Naive thymus-derived CD4-positive, alpha-beta T cell (primary cell): ENCODE results near the gene RBM33. TPM values are rescaled to one million over a fixed set of nuclear protein-coding genes. Genes with fewer than 3 reads are reported as not detected.
"Not testable (repeated sequence)": the region's sequence is repeated elsewhere in the genome, so short reads cannot be mapped to it uniquely, and the experiment has no call there.

Experiments
- ATAC-seq: fragments of 150-1000 bp; cut with Tn5 transposase; 2 replicates; pipeline ENCODE4 v1.10.0; 2021; ENCODE audit warnings: mild to moderate bottlenecking, moderate library complexity
- CTCF ChIA-PET: fragments of 350-600 bp; sonication (Branson Sonifier 250); formaldehyde crosslinking; loops from one replicate; lab custom pipeline; 2021; ENCODE audit warnings: antibody characterized with exemption; lab: Charles Lee
- POLR2A ChIA-PET: fragments of 350-600 bp; sonication (Branson Sonifier 250); formaldehyde crosslinking; loops from one replicate; lab custom pipeline; 2021; ENCODE audit warnings: antibody characterized with exemption, inconsistent platforms; lab: Charles Lee
- DNase-seq, 9 donors: peaks; one replicate each; pipeline versions ENCODE4 v3.0.0 to v3.0.0-alpha.2; 2020 to 2022; ENCODE audit warnings: mixed read lengths in 1 of 9
- H3K27ac ChIP-seq: one replicate; pipeline ENCODE4 v1.7.0; 2013; ENCODE audit warnings: mild to moderate bottlenecking, low read depth, low read length, moderate library complexity
- H3K27me3 ChIP-seq, 2 donors: one replicate each; pipeline ENCODE4 v1.7.0; 2013; ENCODE audit warnings: low read length in 2 of 2, mild to moderate bottlenecking in 2 of 2, moderate library complexity in 2 of 2; ENCODE audit not compliant: control insufficient read depth in 2 of 2, insufficient read depth in 2 of 2
- H3K36me3 ChIP-seq, 3 experiments: 1 replicate in 2 of 3; 2 replicates in 1 of 3; pipeline ENCODE4 v1.7.0; 2013; ENCODE audit warnings: low read length in 3 of 3, mild to moderate bottlenecking in 3 of 3, moderate library complexity in 1 of 3; ENCODE audit not compliant: insufficient read depth in 3 of 3, control insufficient read depth in 2 of 3
- H3K4me1 ChIP-seq, 2 donors: one replicate each; pipeline ENCODE4 v1.7.0; 2013; ENCODE audit warnings: low read length in 2 of 2, mild to moderate bottlenecking in 2 of 2, moderate library complexity in 1 of 2; ENCODE audit not compliant: control insufficient read depth in 2 of 2, insufficient read depth in 2 of 2
- H3K4me3 ChIP-seq: 2 replicates; pipeline ENCODE4 v1.7.0; 2013; ENCODE audit warnings: mild to moderate bottlenecking, low read length
- H3K9me3 ChIP-seq, 3 experiments: 1 replicate in 2 of 3; 2 replicates in 1 of 3; pipeline ENCODE4 v1.7.0; 2013; ENCODE audit warnings: low read length in 3 of 3; ENCODE audit not compliant: control insufficient read depth in 2 of 3
- H3K27ac Mint-ChIP-seq, 9 donors: one replicate each; pipeline ENCODE4 v1.8.0; 2020 to 2022; ENCODE audit warnings: mixed read lengths in 9 of 9, mild to moderate bottlenecking in 8 of 9, moderate library complexity in 5 of 9, inconsistent platforms in 2 of 9
- H3K27me3 Mint-ChIP-seq, 5 donors: one replicate each; pipeline ENCODE4 v1.8.0; 2021 to 2022; ENCODE audit warnings: mixed read lengths in 5 of 5, mild to moderate bottlenecking in 1 of 5
- H3K36me3 Mint-ChIP-seq, 5 donors: one replicate each; pipeline ENCODE4 v1.8.0; 2020 to 2022; ENCODE audit warnings: mixed read lengths in 5 of 5, mild to moderate bottlenecking in 3 of 5, inconsistent platforms in 1 of 5
- H3K4me1 Mint-ChIP-seq, 7 donors: one replicate each; pipeline ENCODE4 v1.8.0; 2020 to 2022; ENCODE audit warnings: mixed read lengths in 7 of 7, mild to moderate bottlenecking in 3 of 7, inconsistent platforms in 1 of 7
- H3K4me3 Mint-ChIP-seq, 10 donors: one replicate each; pipeline ENCODE4 v1.8.0; 2020 to 2022; ENCODE audit warnings: mild to moderate bottlenecking in 10 of 10, mixed read lengths in 10 of 10, moderate library complexity in 6 of 10, inconsistent platforms in 2 of 10
- H3K9me3 Mint-ChIP-seq, 11 donors: one replicate each; pipeline ENCODE4 v1.8.0; 2020 to 2022; ENCODE audit warnings: mixed read lengths in 11 of 11, mild to moderate bottlenecking in 4 of 11, inconsistent platforms in 1 of 11, moderate library complexity in 1 of 11
- intact Hi-C, 2 donors: fragments of 100-400 bp; cut with micrococcal nuclease; formaldehyde crosslinking; loops; one replicate each; pipeline ENCODE4 v1.15.1; 2023
- polyA plus RNA-seq, 2 donors: library from polyadenylated mRNA; unstranded; fragments of 300-500 nt; fragmentation: Illumina TruSeq; gene quantifications; one replicate each; pipeline ENCODE4 v1.2.3, GENCODE V29; 2021
- total RNA-seq, 6 experiments: library from RNA in 5 of 6; stranded (reverse) in 5 of 6; gene quantifications; 1 replicate in 5 of 6; 2 replicates in 1 of 6; pipeline ENCODE4 v1.2.3 and lab custom pipeline; 2021 to 2026

Gene RBM33
- total and polyA plus RNA-seq, 7 experiments from 2014 or later: 43.7 to 177 (median 143) TPM

DNA sequence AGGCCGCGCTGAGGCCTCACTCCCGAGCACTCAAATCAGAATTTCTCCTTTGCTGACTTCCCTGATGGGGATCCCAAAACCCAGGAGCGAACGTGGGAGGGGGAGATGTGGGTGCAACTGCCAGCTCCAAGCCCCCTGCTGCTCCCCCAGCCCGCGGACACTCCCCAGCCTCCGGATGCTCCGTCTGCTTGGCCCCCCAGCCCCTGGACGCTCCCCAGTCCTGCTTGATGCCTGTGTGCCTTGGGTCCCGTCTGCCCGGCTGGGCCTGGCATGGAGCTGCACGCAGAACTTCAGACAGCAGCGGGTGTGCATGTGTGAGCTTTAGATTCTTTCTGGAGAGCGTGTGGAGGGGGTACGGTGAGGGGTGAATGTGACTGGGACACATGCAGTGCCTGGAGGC is 172.5 kb downstream of the RBM33 start:
- POLR2A ChIA-PET: no interaction called here

DNA sequence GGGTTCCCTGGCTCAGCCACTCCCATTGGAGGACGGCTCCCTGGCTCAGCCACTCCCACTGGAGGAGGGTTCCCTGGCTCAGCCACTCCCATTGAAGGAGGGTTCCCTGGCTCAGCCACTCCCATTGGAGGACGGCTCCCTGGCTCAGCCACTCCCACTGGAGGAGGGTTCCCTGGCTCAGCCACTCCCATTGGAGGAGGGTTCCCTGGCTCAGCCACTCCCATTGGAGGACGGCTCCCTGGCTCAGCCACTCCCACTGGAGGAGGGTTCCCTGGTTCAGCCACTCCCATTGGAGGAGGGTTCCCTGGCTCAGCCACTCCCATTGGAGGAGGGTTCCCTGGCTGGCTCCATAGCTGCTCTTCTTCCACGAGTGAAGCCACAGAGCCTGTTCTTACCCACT is 173.1 kb downstream of the RBM33 start:
- intact Hi-C loops, H3K36me3 Mint-ChIP-seq, H3K27me3 ChIP-seq, H3K9me3 ChIP-seq, H3K9me3 Mint-ChIP-seq, H3K27ac Mint-ChIP-seq, H3K4me3 Mint-ChIP-seq, POLR2A ChIA-PET, DNase-seq, H3K4me1 ChIP-seq, H3K4me3 ChIP-seq, ATAC-seq, H3K4me1 Mint-ChIP-seq, H3K27ac ChIP-seq, H3K36me3 ChIP-seq: not testable (repeated sequence)
- H3K27me3 Mint-ChIP-seq: peaks cover 24 to 38% (median 29%) of the 10 kb centered on the region in 5 donors
- CTCF ChIA-PET: interaction anchor here (1.3 kb wide), 1 partner anchor 22 kb away, joined by 3 read pairs; no protein-coding TSS in a partner anchor

More for the DNA sequence above, 172.5 kb downstream of the RBM33 start:
- CTCF ChIA-PET: interaction anchor here (1.3 kb wide), 1 partner anchor 23 kb away, joined by 3 read pairs; no protein-coding TSS in a partner anchor
- Mint-ChIP-seq H3K4me1 (peaks cover 8 to 11% (median 9%) of the 10 kb centered on the region in 7 donors), H3K4me3 (no peak overlapping the region), H3K27ac (no peak overlapping the region), H3K9me3 (peaks cover 0 to 1% (median 0%) of the 10 kb centered on the region in 11 donors), H3K27me3 (peaks cover 24 to 38% (median 34%) of the 10 kb centered on the region in 5 donors), H3K36me3 (peaks cover 0 to 2% (median 0%) of the 10 kb centered on the region in 5 donors)
- DNase-seq: no peak
- intact Hi-C loops: no loop called here
- Histone ChIP-seq H3K27ac (no peak overlapping the region), H3K9me3 (no peaks in the 10 kb centered on the region), H3K4me3 (no peak overlapping the region), H3K4me1 (no peaks in the 10 kb centered on the region), H3K36me3 (no peaks in the 10 kb centered on the region), H3K27me3 (peaks cover 0 to 6% of the 10 kb centered on the region in 2 donors)
- no peak for ATAC-seq

DNA sequence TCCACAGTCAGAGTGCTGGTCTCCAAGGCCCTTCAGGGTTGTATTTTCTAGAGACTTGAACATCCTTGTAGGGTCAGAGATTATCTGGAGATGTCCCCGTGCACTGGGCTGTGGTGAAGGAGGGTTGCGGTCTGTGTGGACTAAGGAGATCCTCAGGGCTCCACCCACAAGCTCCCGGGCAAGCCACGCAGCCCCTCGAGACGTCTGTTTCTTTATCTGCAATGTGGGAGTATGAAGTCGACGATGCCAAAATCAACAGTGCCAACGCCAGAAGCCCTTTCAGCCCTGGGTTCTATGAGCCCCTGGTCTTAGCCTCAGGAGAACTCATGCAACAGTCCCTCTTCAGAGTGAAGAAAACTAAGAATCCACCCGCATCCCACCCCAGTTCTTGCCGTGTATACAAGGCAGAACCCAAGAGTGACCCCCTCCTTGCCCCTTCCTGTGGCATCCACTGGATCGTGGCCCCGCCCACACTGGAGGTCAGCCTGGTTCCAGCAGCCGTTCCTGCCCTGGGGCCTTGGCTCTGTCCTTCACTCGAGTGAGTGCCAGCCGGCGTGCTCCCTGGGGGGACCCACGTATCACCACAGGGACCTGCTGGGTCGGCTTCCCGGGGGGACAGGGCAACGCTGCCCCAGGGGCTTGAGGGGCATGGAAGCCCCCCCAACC is 173.8 kb downstream of the RBM33 start:
- intact Hi-C loops: no loop called here
- ChIA-PET POLR2A (no interaction called here), CTCF (no interaction called here)
- Histone ChIP-seq H3K4me1 (no peaks in the 10 kb centered on the region), H3K27me3 (no peaks in the 10 kb centered on the region), H3K36me3 (no peaks in the 10 kb centered on the region), H3K9me3 (no peaks in the 10 kb centered on the region), H3K4me3 (no peak overlapping the region), H3K27ac (no peak overlapping the region)
- Mint-ChIP-seq H3K4me3 (no peak overlapping the region), H3K27ac (no peak overlapping the region), H3K27me3 (peaks cover 22 to 34% (median 24%) of the 10 kb centered on the region in 5 donors), H3K9me3 (peaks cover 0 to 1% (median 0%) of the 10 kb centered on the region in 11 donors), H3K36me3 (no peaks in the 10 kb centered on the region), H3K4me1 (peaks cover 5 to 7% (median 5%) of the 10 kb centered on the region in 7 donors)
- ATAC-seq: no peak
- DNase-seq: no peak

DNA sequence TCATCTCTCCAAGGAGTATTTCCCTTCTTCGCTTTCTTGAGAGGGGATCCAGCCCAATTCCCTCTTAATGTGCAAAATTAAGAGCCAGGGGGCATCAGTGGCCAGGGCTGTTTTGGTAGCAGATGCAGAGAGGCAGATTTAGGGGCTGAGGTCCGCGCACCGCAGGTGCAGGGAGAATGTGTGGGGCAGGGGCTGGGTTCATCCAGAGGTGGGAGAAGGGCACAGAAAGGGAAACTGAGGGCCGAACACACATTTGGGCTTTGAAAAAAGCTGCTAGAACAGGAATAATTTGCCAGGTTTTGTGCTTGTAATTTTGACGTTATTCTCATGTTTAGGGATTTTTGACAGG is 174.3 kb downstream of the RBM33 start:
- Histone ChIP-seq H3K36me3 (no peaks in the 10 kb centered on the region), H3K27ac (no peak overlapping the region), H3K4me1 (no peaks in the 10 kb centered on the region), H3K9me3 (no peaks in the 10 kb centered on the region), H3K27me3 (no peaks in the 10 kb centered on the region), H3K4me3 (no peak overlapping the region)
- peaks cover 0 to 1% (median 0%) of the 10 kb centered on the region in 11 donors for H3K9me3 Mint-ChIP-seq
- no peaks in the 10 kb centered on the region for H3K36me3 Mint-ChIP-seq
- CTCF ChIA-PET: no interaction called here
- H3K4me3 Mint-ChIP-seq: no peak overlapping the region
- intact Hi-C loops: no loop called here
- H3K27me3 Mint-ChIP-seq: peaks cover 19 to 33% (median 21%) of the 10 kb centered on the region in 5 donors
- POLR2A ChIA-PET: no interaction called here
- H3K27ac Mint-ChIP-seq: no peak overlapping the region
- ATAC-seq: no peak
- DNase-seq: no peak
- H3K4me1 Mint-ChIP-seq: peaks cover 5 to 7% (median 5%) of the 10 kb centered on the region in 7 donors

DNA sequence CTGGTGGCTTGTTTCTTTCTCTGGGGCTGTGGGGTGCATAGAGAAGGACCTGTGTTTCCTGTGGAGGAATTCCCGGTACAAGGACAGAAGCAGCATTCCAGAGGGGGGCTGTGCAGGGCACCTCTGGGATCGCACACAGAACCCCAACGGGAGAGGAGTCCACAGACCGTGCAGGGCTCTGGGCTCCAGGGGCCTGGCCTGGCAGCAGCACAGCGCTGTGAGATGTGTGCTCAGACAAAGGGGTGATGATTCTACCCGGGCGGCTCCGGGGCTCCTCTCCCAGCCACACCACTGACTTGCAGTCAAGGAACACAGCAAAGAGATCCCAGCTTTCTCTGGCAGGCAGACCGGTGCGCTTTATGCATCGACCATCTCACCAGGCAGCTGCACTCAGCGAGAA is 174.7 kb downstream of the RBM33 start:
- H3K27ac ChIP-seq: no peak overlapping the region
- Mint-ChIP-seq H3K9me3 (peaks cover 0 to 1% (median 0%) of the 10 kb centered on the region in 11 donors), H3K27me3 (peaks cover 15 to 29% (median 17%) of the 10 kb centered on the region in 5 donors), H3K4me1 (peaks cover 5 to 7% (median 5%) of the 10 kb centered on the region in 7 donors), H3K36me3 (no peaks in the 10 kb centered on the region), H3K4me3 (no peak overlapping the region), H3K27ac (no peak overlapping the region)
- H3K9me3 ChIP-seq: no peaks in the 10 kb centered on the region
- ATAC-seq (no peak), DNase-seq (no peak)
- H3K4me3 ChIP-seq: no peak overlapping the region
- H3K36me3 ChIP-seq: no peaks in the 10 kb centered on the region
- POLR2A ChIA-PET: no interaction called here
- H3K27me3 ChIP-seq: no peaks in the 10 kb centered on the region
- no peaks in the 10 kb centered on the region for H3K4me1 ChIP-seq
- CTCF ChIA-PET: no interaction called here
- intact Hi-C loops: no loop called here

DNA sequence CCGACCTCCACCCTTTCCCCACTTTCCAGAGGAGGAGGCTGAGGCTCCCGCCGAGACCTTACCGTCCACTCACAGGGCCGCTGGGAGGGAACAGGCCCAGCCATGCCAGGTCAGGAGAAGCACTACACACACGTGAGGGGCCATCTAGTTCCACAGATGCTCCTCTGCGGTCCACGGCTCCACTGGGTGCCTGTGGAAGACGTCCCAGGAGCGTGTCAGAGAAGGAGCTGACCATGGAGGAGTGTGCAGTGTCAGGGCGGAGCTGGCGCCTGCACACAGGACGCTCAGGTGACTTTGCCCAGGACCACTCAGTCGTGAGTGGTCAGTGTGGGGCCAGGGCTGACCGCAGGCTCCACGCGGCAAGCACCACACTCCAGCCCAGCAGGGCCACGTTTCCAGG is 175.8 kb downstream of the RBM33 start:
- H3K4me3 Mint-ChIP-seq: no peak overlapping the region
- ATAC-seq (no peak), DNase-seq (no peak)
- ChIA-PET CTCF (no interaction called here), POLR2A (no interaction called here)
- Histone ChIP-seq H3K9me3 (no peaks in the 10 kb centered on the region), H3K4me1 (no peaks in the 10 kb centered on the region), H3K27ac (no peak overlapping the region), H3K36me3 (no peaks in the 10 kb centered on the region), H3K27me3 (no peaks in the 10 kb centered on the region), H3K4me3 (no peak overlapping the region)
- no peaks in the 10 kb centered on the region for H3K36me3 Mint-ChIP-seq
- H3K9me3 Mint-ChIP-seq: peaks cover 0 to 1% (median 0%) of the 10 kb centered on the region in 11 donors
- peaks cover 8 to 29% (median 21%) of the 10 kb centered on the region in 5 donors for H3K27me3 Mint-ChIP-seq
- H3K27ac Mint-ChIP-seq: no peak overlapping the region
- intact Hi-C loops: no loop called here
- H3K4me1 Mint-ChIP-seq: peaks cover 4 to 6% (median 5%) of the 10 kb centered on the region in 7 donors

DNA sequence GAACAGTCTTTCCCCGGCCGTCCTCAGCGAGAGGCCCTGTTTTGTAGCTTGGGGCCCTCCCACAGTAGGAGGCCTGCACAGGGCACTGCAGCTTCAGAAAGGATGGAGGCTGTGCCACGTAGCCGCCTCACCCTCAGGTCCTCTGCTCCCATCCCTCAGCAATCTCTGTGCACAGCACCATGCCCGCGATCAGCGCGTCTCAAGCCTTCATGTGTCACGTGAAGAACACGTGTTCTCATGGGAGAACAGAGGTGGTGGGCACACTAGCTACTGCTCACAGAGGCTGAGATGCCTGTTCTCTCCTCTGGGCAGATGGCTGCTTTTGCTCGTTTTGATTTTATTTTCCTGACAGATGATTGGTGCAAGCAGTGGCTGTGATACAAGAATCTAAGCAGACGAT is 176.3 kb downstream of the RBM33 start:
- intact Hi-C loops: no loop called here
- ChIA-PET CTCF (no interaction called here), POLR2A (no interaction called here)
- H3K27me3 ChIP-seq: no peaks in the 10 kb centered on the region
- Mint-ChIP-seq H3K27ac (no peak overlapping the region), H3K9me3 (peaks cover 0 to 1% (median 0%) of the 10 kb centered on the region in 11 donors), H3K36me3 (no peaks in the 10 kb centered on the region), H3K4me3 (no peak overlapping the region), H3K27me3 (peaks cover 3 to 29% (median 19%) of the 10 kb centered on the region in 5 donors), H3K4me1 (peaks cover 0 to 1% (median 0%) of the 10 kb centered on the region in 7 donors)
- DNase-seq: no peak
- H3K4me1 ChIP-seq: no peaks in the 10 kb centered on the region
- no peaks in the 10 kb centered on the region for H3K9me3 ChIP-seq
- no peak overlapping the region for H3K27ac ChIP-seq
- ATAC-seq: no peak
- no peak overlapping the region for H3K4me3 ChIP-seq
- no peaks in the 10 kb centered on the region for H3K36me3 ChIP-seq
